IMR-90 (cell line): ENCODE measurements around the gene DVL1.

Source experiments
- BHLHE40 ChIP-seq: fragments of 150-350 bp; IDR thresholded peaks from 2 replicates; pipeline ENCODE4 v1.6.1; 2016; ENCODE audit warnings: mild to moderate bottlenecking, low read depth, low read length
- CTCF ChIP-seq: conservative IDR thresholded peaks from 2 replicates; pipeline ENCODE4 v1.5.1; 2012; ENCODE audit warnings: mild to moderate bottlenecking, low read depth, low read length, improper control_type of control experiment
- MAFK ChIP-seq: IDR thresholded peaks from 2 replicates; pipeline ENCODE4 v1.6.1; 2012; ENCODE audit warnings: low read depth, low read length, improper control_type of control experiment
- MXI1 ChIP-seq: IDR thresholded peaks from 2 replicates; pipeline ENCODE4 v1.6.1; 2012; ENCODE audit warnings: low read depth, mild to moderate bottlenecking, low read length, moderate library complexity, borderline replicate concordance
- POLR2A ChIP-seq: IDR thresholded peaks from 2 replicates; pipeline ENCODE4 v1.6.1; 2012; ENCODE audit warnings: mild to moderate bottlenecking, low read depth, low read length
- RAD21 ChIP-seq: IDR thresholded peaks from 2 replicates; pipeline ENCODE4 v1.6.1; 2012; ENCODE audit warnings: low read length, improper control_type of control experiment
- USF2 ChIP-seq: fragments of 150-350 bp; IDR thresholded peaks from 2 replicates; pipeline ENCODE4 v1.6.1; 2017; ENCODE audit warnings: mild to moderate bottlenecking, antibody characterized with exemption, low read length, low read depth

GRCh38 chr1:1395166-1395565 is 45.9 kb upstream of the DVL1 start:
- TF ChIP-seq CTCF (no peak), MXI1 (no peak), BHLHE40 (no peak), POLR2A (no peak), RAD21 (no peak), USF2 (no peak), MAFK (no peak)
